K562 (cell line): ENCODE measurements around the gene PYHIN1. TPM values are rescaled to one million over a fixed set of nuclear protein-coding genes. Genes with fewer than 3 reads are reported as not detected.
A peak's percentile ranks its signal among the peaks of the same experiment; 100 is the strongest.

Experiments used
- ATAC-seq: fragments of 200-7000 bp; cut with Tn5 transposase; 3 replicates; pipeline ENCODE4 v1.9.1; 2020; ENCODE audit warnings: moderate library complexity
- BruUV-seq: library from RNA; stranded (reverse); fragments of 400-500 nt; replicated peaks from 2 replicates; lab custom pipeline; 2021; lab: Mats Ljungman, UMichigan
- CTCF ChIA-PET: fragments of 300-600 bp; formaldehyde crosslinking; extraction: SDS; loops from one replicate; lab custom pipeline; 2021; ENCODE audit warnings: low intra/inter-chr PET ratio; lab: Yijun Ruan, JAX
- POLR2A ChIA-PET: fragments of 300-600, 350-650 bp; sonication (Branson Sonifier 250); formaldehyde crosslinking; extraction: SDS; loops from one replicate; lab custom pipeline; 2021; ENCODE audit warnings: antibody characterized with exemption, inconsistent platforms; lab: Yijun Ruan, JAX
- DNase-seq, 4 experiments: peaks; one replicate each; pipeline versions ENCODE4 v3.0.0 to v3.0.0-alpha.2; 2011 to 2018; ENCODE audit warnings: low spot score in 3 of 4, mixed read lengths in 3 of 4; ENCODE audit errors: extremely low read depth in 1 of 4
- FAIRE-seq: peaks from 2 replicates; lab custom pipeline; 2011; peaks lifted over from hg19 to GRCh38; lab: Jason Lieb, UNC
- H2AFZ ChIP-seq: 2 replicates; pipeline ENCODE4 v1.6.0; 2011; ENCODE audit warnings: low read depth, low read length, control low read depth, inconsistent platforms
- H3K27ac ChIP-seq: fragments of 200-600 bp; 3 replicates; pipeline ENCODE4 v1.8.0; 2011; ENCODE audit warnings: low read depth, mild to moderate bottlenecking, control low read depth, inconsistent platforms, low read length, moderate library complexity, mixed read lengths; ENCODE audit errors: extremely low read depth
- H3K27me3 ChIP-seq, 2 experiments: fragments of 300-600 bp in 1 of 2; 2 replicates in 1 of 2; 3 replicates in 1 of 2; pipeline versions ENCODE4 v1.6.0 to v1.8.0; 2011; ENCODE audit warnings: inconsistent platforms in 2 of 2, low read length in 2 of 2, mild to moderate bottlenecking in 1 of 2, mixed read lengths in 1 of 2, moderate library complexity in 1 of 2; ENCODE audit not compliant: control insufficient read depth in 2 of 2, insufficient read depth in 2 of 2
- H3K36me3 ChIP-seq: fragments of 300-600 bp; 3 replicates; pipeline ENCODE4 v1.8.0; 2011; ENCODE audit warnings: mild to moderate bottlenecking, low read length, inconsistent platforms; ENCODE audit not compliant: control insufficient read depth, insufficient read depth
- H3K4me1 ChIP-seq, 2 experiments: fragments of 200-600 bp in 1 of 2; replicated peaks in 1 of 2; 2 replicates in 1 of 2; 3 replicates in 1 of 2; pipeline versions ENCODE4 v1.5.1 to v1.8.0; 2011; ENCODE audit warnings: inconsistent platforms in 2 of 2, low read length in 2 of 2, mild to moderate bottlenecking in 1 of 2, mixed read lengths in 1 of 2, moderate library complexity in 1 of 2; ENCODE audit not compliant: control insufficient read depth in 2 of 2, insufficient read depth in 2 of 2
- H3K4me2 ChIP-seq: 2 replicates; pipeline ENCODE4 v1.6.1; 2011; ENCODE audit warnings: low read length, control low read depth, inconsistent platforms, mixed read lengths; ENCODE audit not compliant: insufficient read depth
- H3K4me3 ChIP-seq: fragments of 200-600 bp; sonication (generic), shearing (Covaris generic); 2 replicates; pipeline ENCODE4 v1.5.1; 2016; ENCODE audit warnings: control low read depth, inconsistent platforms
- H3K79me2 ChIP-seq: fragments of 200-600 bp; 3 replicates; pipeline ENCODE4 v1.8.0; 2011; ENCODE audit warnings: low read length, inconsistent platforms; ENCODE audit not compliant: control insufficient read depth, insufficient read depth
- H3K9ac ChIP-seq, 2 experiments: 2 replicates each; pipeline versions ENCODE4 v1.6.0 to v1.6.1; 2011; ENCODE audit warnings: low read depth in 2 of 2, low read length in 2 of 2, control low read depth in 1 of 2, inconsistent platforms in 1 of 2, mild to moderate bottlenecking in 1 of 2, mixed read lengths in 1 of 2; ENCODE audit not compliant: insufficient read depth in 1 of 2
- H3K9me1 ChIP-seq: one replicate; pipeline ENCODE4 v1.6.0; 2011; ENCODE audit warnings: inconsistent platforms, mild to moderate bottlenecking, low read length, moderate library complexity; ENCODE audit not compliant: control insufficient read depth, insufficient read depth
- H3K9me3 ChIP-seq: replicated peaks from 2 replicates; pipeline ENCODE4 v1.5.1; 2011; ENCODE audit warnings: low read depth, low read length, inconsistent platforms; ENCODE audit not compliant: control insufficient read depth, insufficient read depth
- H4K20me1 ChIP-seq: replicated peaks from 2 replicates; pipeline ENCODE4 v1.6.1; 2011; ENCODE audit warnings: low read length, inconsistent platforms, mixed read lengths; ENCODE audit not compliant: control insufficient read depth, insufficient read depth
- ARID1B ChIP-seq: fragments of 450-650 bp; IDR thresholded peaks from 2 replicates; pipeline ENCODE4 v1.6.1; 2016; ENCODE audit warnings: antibody characterized with exemption, mild to moderate bottlenecking, inconsistent platforms
- BDP1 ChIP-seq: IDR thresholded peaks from 3 replicates; pipeline ENCODE4 v1.6.1; 2011; ENCODE audit not compliant: insufficient read length, insufficient read depth
- CXXC5 ChIP-seq: fragments of 250-450 bp; sonication (Bioruptor Pico); IDR thresholded peaks from 2 replicates; pipeline ENCODE4 v1.8.0; 2022; ENCODE audit warnings: inconsistent platforms, mild to moderate bottlenecking, moderate library complexity
- ETV5 ChIP-seq: sonication (generic); formaldehyde crosslinking; IDR thresholded peaks from 2 replicates; pipeline ENCODE4 v1.4.0; 2020; ENCODE audit warnings: low read depth, mild to moderate bottlenecking, missing genetic modification reagents
- HNRNPUL1 ChIP-seq: fragments of 200-400 bp; formaldehyde crosslinking; IDR thresholded peaks from 2 replicates; pipeline ENCODE4 v1.6.1; 2017; ENCODE audit warnings: low read length
- MTA1 ChIP-seq: fragments of 450-650 bp; IDR thresholded peaks from 2 replicates; pipeline ENCODE4 v1.6.1; 2017; ENCODE audit warnings: borderline replicate concordance
- RBM15 ChIP-seq: fragments of 200-400 bp; formaldehyde crosslinking; IDR thresholded peaks from 2 replicates; pipeline ENCODE4 v1.6.1; 2018; ENCODE audit warnings: mild to moderate bottlenecking, low read length, moderate library complexity; ENCODE audit not compliant: insufficient read depth
- SMARCB1 ChIP-seq: IDR thresholded peaks from 2 replicates; pipeline ENCODE4 v1.6.1; 2011; ENCODE audit warnings: improper control_type of control experiment, low read depth; ENCODE audit not compliant: insufficient read length
- STAT5A ChIP-seq: IDR thresholded peaks from 2 replicates; pipeline ENCODE4 v1.6.1; 2012; ENCODE audit warnings: low read length, inconsistent platforms, borderline replicate concordance
- TBL1XR1 ChIP-seq, 2 experiments: IDR thresholded peaks; 2 replicates each; pipeline ENCODE4 v1.6.1; 2012; ENCODE audit warnings: improper control_type of control experiment in 2 of 2, low read length in 2 of 2, mild to moderate bottlenecking in 1 of 2
- ZBED1 ChIP-seq: IDR thresholded peaks from 2 replicates; pipeline ENCODE4 v1.6.1; 2014
- ZBTB7A ChIP-seq: IDR thresholded peaks from 2 replicates; pipeline ENCODE4 v1.6.1; 2011; ENCODE audit warnings: low read depth, mild to moderate bottlenecking, low read length, moderate library complexity, borderline replicate concordance; ENCODE audit not compliant: control insufficient read depth
- ZKSCAN8 ChIP-seq: fragments of 200-800 bp; sonication (Bioruptor generic); IDR thresholded peaks from 2 replicates; pipeline ENCODE4 v1.6.1; 2016; ENCODE audit warnings: missing genetic modification characterization, missing compliant biosample characterization
- ZNF140 ChIP-seq: fragments of 250-450 bp; sonication (Bioruptor Pico); IDR thresholded peaks from 2 replicates; pipeline ENCODE4 v1.8.0; 2021; ENCODE audit warnings: moderate library complexity, mild to moderate bottlenecking, inconsistent platforms
- ZNF197 ChIP-seq: fragments of 200-800 bp; sonication (Bioruptor generic); IDR thresholded peaks from 2 replicates; pipeline ENCODE4 v1.6.1; 2016; ENCODE audit warnings: low read depth, missing genetic modification characterization, missing compliant biosample characterization
- WGBS: fragments of 100-300 bp; shearing (Covaris generic); methylation state at CpG from one replicate; pipeline ENCODE4 v1.1.6; 2016; ENCODE audit warnings: low coverage, mixed read lengths; ENCODE audit not compliant: insufficient coverage; ENCODE audit errors: missing lambda C conversion rate; 5-methylcytosine and 5-hydroxymethylcytosine counted together
- in situ Hi-C: fragments of 300-500 bp; cut with MboI; formaldehyde crosslinking; loops from 4 replicates; pipeline ENCODE4 v1.15.0; 2018; ENCODE audit warnings: inconsistent platforms, mixed read lengths
- intact Hi-C: fragments of 100-400 bp; cut with micrococcal nuclease; formaldehyde crosslinking; loops from 2 replicates; pipeline ENCODE4 v1.14.2; 2022
- polyA plus RNA-seq, 8 experiments: library from polyadenylated mRNA; depleted of rRNA in 4 of 8; stranded (reverse) in 5 of 8; unstranded in 3 of 8; fragments of >200 nt; fragmentation: Nextera tagmentation in 2 of 8; fragmentation: Illumina TruSeq in 1 of 8; extraction: Ambion mirVana in 2 of 8; extraction: Trizol in 1 of 8; gene quantifications; 2 replicates each; pipeline versions ENCODE4 v1.2.1 to v1.2.3, GENCODE V29; 2011 to 2014; ENCODE audit warnings: inconsistent platforms in 1 of 8, missing spikeins in 1 of 8
- total RNA-seq, 7 experiments: library from RNA; depleted of rRNA in 6 of 7; stranded (reverse); fragments of >200 nt in 6 of 7; fragmentation: Illumina TruSeq in 2 of 7; extraction: Trizol in 2 of 7; gene quantifications; 2 replicates each; pipeline versions ENCODE4 v1.2.1 to v1.2.3, GENCODE V29; 2011 to 2021; ENCODE audit warnings: low replicate concordance in 1 of 7
- TF ChIP-seq, protein P1 (sequence below): fragments of 250-450 bp; sonication (Bioruptor Pico); IDR thresholded peaks from 2 replicates; pipeline ENCODE4 v1.4.0; 2020; ENCODE audit warnings: mild to moderate bottlenecking, moderate library complexity
- TF ChIP-seq, protein P2 (sequence below): fragments of 450-650 bp; IDR thresholded peaks from one replicate; pipeline ENCODE4 v1.6.1; 2018; ENCODE audit warnings: mild to moderate bottlenecking, moderate library complexity; ENCODE audit not compliant: partially characterized antibody
- TF ChIP-seq, protein P3 (sequence below): fragments of 450-650 bp; IDR thresholded peaks from 2 replicates; pipeline ENCODE4 v1.6.1; 2017; ENCODE audit warnings: antibody characterized with exemption
- TF ChIP-seq, protein P4 (sequence below): fragments of 250-450 bp; sonication (Bioruptor Pico); IDR thresholded peaks from 2 replicates; pipeline ENCODE4 v1.8.0; 2021; ENCODE audit warnings: borderline replicate concordance, mild to moderate bottlenecking, moderate library complexity; ENCODE audit not compliant: poor library complexity, severe bottlenecking

PYHIN1 gene
- total and polyA plus RNA-seq, 9 of the 15 experiments (the other 6 are each of a cell fraction or from before 2014, with no cell fraction given) = not detected

DNA sequence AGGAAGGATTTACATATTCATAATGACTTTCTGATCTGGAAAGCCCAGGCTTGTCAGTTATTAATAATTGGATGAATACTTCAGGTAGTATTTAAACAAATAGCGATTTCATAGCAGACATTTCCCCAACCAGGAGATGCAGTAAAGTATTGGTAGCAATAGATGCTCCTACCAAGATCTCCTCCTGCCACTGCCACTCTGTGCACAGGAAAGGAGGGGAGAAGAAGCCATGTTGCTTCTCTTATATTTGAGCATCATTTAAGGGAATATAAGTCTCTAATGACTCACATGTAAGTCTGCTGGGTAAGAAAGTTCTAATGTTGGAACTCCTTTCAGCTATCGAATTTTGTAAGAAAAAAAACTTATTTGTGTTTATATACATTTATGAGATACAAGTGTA lies 77.9 kb downstream of the PYHIN1 start:
- H3K4me3 ChIP-seq = no peak overlapping the region
- H3K27ac ChIP-seq = no peak overlapping the region
- no peaks in the 10 kb centered on the region for H3K9me3 ChIP-seq
- no peaks in the 10 kb centered on the region; a peak in 2 of 5 replicates for H3K4me1 ChIP-seq
- no peak overlapping the region for H3K9ac ChIP-seq
- no peak for DNase-seq
- no peaks in the 10 kb centered on the region for H3K27me3 ChIP-seq
- intact Hi-C loops = no loop called here
- BruUV-seq = no TSS peak
- no peak overlapping the region for H3K4me2 ChIP-seq
- FAIRE-seq = no peak
- H3K36me3 ChIP-seq = no peaks in the 10 kb centered on the region
- ChIA-PET CTCF (no interaction called here), POLR2A (no interaction called here)
- WGBS = 4% methylated on average over 2 of the region's 2 CpGs
- H4K20me1 ChIP-seq = no peaks in the 10 kb centered on the region
- ATAC-seq = no peak
- in situ Hi-C loops = loop anchor here (10.0 kb wide), 1 partner anchor 344 kb away; no protein-coding TSS in a partner anchor
- H3K79me2 ChIP-seq = no peaks in the 10 kb centered on the region
- no peaks in the 10 kb centered on the region for H3K9me1 ChIP-seq
- H2AFZ ChIP-seq = peak overlapping the region; percentile 38; the same call in 1 of the 2 replicates
- TF ChIP-seq RBM15 = no peak
- TF ChIP-seq CXXC5 = no peak
- no peak for TF ChIP-seq STAT5A
- TF ChIP-seq, protein P1, sequence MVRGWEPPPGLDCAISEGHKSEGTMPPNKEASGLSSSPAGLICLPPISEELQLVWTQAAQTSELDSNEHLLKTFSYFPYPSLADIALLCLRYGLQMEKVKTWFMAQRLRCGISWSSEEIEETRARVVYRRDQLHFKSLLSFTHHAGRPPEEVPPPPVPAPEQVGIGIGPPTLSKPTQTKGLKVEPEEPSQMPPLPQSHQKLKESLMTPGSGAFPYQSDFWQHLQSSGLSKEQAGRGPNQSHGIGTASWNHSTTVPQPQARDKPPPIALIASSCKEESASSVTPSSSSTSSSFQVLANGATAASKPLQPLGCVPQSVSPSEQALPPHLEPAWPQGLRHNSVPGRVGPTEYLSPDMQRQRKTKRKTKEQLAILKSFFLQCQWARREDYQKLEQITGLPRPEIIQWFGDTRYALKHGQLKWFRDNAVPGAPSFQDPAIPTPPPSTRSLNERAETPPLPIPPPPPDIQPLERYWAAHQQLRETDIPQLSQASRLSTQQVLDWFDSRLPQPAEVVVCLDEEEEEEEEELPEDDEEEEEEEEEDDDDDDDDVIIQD (CRISPR knock-in tag) = no peak
- no peak for TF ChIP-seq MTA1
- TF ChIP-seq ZKSCAN8 = 0 out of 2 replicates have a peak, but pooled peaks have one; percentile 47
- TF ChIP-seq BDP1 = no peak
- TF ChIP-seq ZNF140 (CRISPR knock-in tag) = no peak
- TF ChIP-seq, protein P2, sequence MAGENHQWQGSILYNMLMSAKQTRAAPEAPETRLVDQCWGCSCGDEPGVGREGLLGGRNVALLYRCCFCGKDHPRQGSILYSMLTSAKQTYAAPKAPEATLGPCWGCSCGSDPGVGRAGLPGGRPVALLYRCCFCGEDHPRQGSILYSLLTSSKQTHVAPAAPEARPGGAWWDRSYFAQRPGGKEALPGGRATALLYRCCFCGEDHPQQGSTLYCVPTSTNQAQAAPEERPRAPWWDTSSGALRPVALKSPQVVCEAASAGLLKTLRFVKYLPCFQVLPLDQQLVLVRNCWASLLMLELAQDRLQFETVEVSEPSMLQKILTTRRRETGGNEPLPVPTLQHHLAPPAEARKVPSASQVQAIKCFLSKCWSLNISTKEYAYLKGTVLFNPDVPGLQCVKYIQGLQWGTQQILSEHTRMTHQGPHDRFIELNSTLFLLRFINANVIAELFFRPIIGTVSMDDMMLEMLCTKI = no peak
- no peak for TF ChIP-seq TBL1XR1 (IDR thresholded peaks at IDR 0.05; ENCODE audit: low read length in 2 of 2)
- no peak for TF ChIP-seq ETV5 (CRISPR knock-in tag)
- no peak for TF ChIP-seq SMARCB1
- TF ChIP-seq, protein P3, sequence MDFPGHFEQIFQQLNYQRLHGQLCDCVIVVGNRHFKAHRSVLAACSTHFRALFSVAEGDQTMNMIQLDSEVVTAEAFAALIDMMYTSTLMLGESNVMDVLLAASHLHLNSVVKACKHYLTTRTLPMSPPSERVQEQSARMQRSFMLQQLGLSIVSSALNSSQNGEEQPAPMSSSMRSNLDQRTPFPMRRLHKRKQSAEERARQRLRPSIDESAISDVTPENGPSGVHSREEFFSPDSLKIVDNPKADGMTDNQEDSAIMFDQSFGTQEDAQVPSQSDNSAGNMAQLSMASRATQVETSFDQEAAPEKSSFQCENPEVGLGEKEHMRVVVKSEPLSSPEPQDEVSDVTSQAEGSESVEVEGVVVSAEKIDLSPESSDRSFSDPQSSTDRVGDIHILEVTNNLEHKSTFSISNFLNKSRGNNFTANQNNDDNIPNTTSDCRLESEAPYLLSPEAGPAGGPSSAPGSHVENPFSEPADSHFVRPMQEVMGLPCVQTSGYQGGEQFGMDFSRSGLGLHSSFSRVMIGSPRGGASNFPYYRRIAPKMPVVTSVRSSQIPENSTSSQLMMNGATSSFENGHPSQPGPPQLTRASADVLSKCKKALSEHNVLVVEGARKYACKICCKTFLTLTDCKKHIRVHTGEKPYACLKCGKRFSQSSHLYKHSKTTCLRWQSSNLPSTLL = no peak
- no peak for TF ChIP-seq ARID1B
- peak; percentile 7; the same call in 1 of the 2 replicates for TF ChIP-seq ZNF197
- TF ChIP-seq ZBTB7A = no peak
- no peak for TF ChIP-seq ZBED1
- no peak for TF ChIP-seq HNRNPUL1
- TF ChIP-seq, protein P4, sequence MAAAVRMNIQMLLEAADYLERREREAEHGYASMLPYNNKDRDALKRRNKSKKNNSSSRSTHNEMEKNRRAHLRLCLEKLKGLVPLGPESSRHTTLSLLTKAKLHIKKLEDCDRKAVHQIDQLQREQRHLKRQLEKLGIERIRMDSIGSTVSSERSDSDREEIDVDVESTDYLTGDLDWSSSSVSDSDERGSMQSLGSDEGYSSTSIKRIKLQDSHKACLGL (CRISPR knock-in tag) = no peak
